Astrocyte (in vitro differentiated cells and primary cell): ENCODE data around the gene UBE2K.

Experiments
- CTCF ChIP-seq: IDR thresholded peaks from 2 replicates; pipeline ENCODE4 v1.5.1; 2011; ENCODE audit warnings: low read depth, mild to moderate bottlenecking, inconsistent platforms, low read length, moderate library complexity; ENCODE audit not compliant: insufficient read depth
- EZH2 ChIP-seq: IDR thresholded peaks from 2 replicates; pipeline ENCODE4 v1.6.1; 2012; ENCODE audit warnings: mild to moderate bottlenecking, low read length, inconsistent platforms; ENCODE audit not compliant: insufficient read depth

GRCh38 chr4:39770005-39770404 lies 72.1 kb downstream of the UBE2K start:
- no peak for TF ChIP-seq CTCF
- no peak for TF ChIP-seq EZH2
